GM12878 (cell line): ENCODE measurements around the gene IFT88. TPM values are rescaled to one million over a fixed set of nuclear protein-coding genes. Genes with fewer than 3 reads are reported as not detected.
A peak's percentile ranks its signal among the peaks of the same experiment; 100 is the strongest.

Experiments used
- ATAC-seq: fragments of 200-7000 bp; cut with Tn5 transposase; 3 replicates; pipeline ENCODE4 v1.9.1; 2020; ENCODE audit warnings: mild to moderate bottlenecking, moderate library complexity
- BruUV-seq: library from RNA; stranded (reverse); fragments of 400-500 nt; replicated peaks from 2 replicates; lab custom pipeline; 2021; lab: Mats Ljungman, UMichigan
- CTCF ChIA-PET: fragments of 300-600 bp; sonication (Branson Sonifier 250); formaldehyde crosslinking; extraction: SDS; loops from one replicate; lab custom pipeline; 2021; ENCODE audit warnings: inconsistent platforms; lab: Yijun Ruan, JAX
- POLR2A ChIA-PET: fragments of 350-600 bp; formaldehyde crosslinking; extraction: SDS; loops from one replicate; lab custom pipeline; 2021; ENCODE audit warnings: inconsistent platforms; lab: Charles Lee
- RAD21 ChIA-PET: fragments of 300-600 bp; sonication (Branson Sonifier 250); formaldehyde crosslinking; loops from one replicate; lab custom pipeline; 2023; ENCODE audit warnings: antibody characterized with exemption; ENCODE audit not compliant: unreplicated experiment; lab: Charles Lee
- SMC1A ChIA-PET: fragments of 300-600 bp; sonication (Branson Sonifier 250); formaldehyde crosslinking; loops from one replicate; lab custom pipeline; 2023; ENCODE audit not compliant: unreplicated experiment, uncharacterized antibody; lab: Charles Lee
- DNase-seq: peaks from one replicate; pipeline ENCODE4 v3.0.0-alpha.2; 2011; ENCODE audit warnings: low read depth, low spot score
- FAIRE-seq: peaks from 3 replicates; lab custom pipeline; 2011; peaks lifted over from hg19 to GRCh38; lab: Jason Lieb, UNC
- H2AFZ ChIP-seq: 2 replicates; pipeline ENCODE4 v1.6.0; 2011; ENCODE audit warnings: low read depth, low read length, control low read depth; ENCODE audit not compliant: control insufficient read depth
- H3K27ac ChIP-seq: 2 replicates; pipeline ENCODE4 v1.5.1; 2011; ENCODE audit warnings: control low read depth; ENCODE audit not compliant: control insufficient read depth, insufficient read depth
- H3K27me3 ChIP-seq, 2 experiments: replicated peaks in 1 of 2; 2 replicates each; pipeline versions ENCODE4 v1.6.0 to v1.6.1; 2011; ENCODE audit warnings: low read length in 1 of 2; ENCODE audit not compliant: control insufficient read depth in 2 of 2, insufficient read depth in 2 of 2
- H3K36me3 ChIP-seq, 2 experiments: 2 replicates each; pipeline ENCODE4 v1.5.1; 2011; ENCODE audit warnings: low read length in 1 of 2; ENCODE audit not compliant: control insufficient read depth in 2 of 2, insufficient read depth in 2 of 2
- H3K4me1 ChIP-seq: 2 replicates; pipeline ENCODE4 v1.6.1; 2011; ENCODE audit warnings: mild to moderate bottlenecking, low read length, moderate library complexity, mixed read lengths; ENCODE audit not compliant: control insufficient read depth, insufficient read depth
- H3K4me2 ChIP-seq: 2 replicates; pipeline ENCODE4 v1.6.0; 2011; ENCODE audit warnings: control low read depth; ENCODE audit not compliant: control insufficient read depth, insufficient read depth
- H3K4me3 ChIP-seq: fragments of 200-600 bp; sonication (generic); 2 replicates; pipeline ENCODE4 v1.5.1; 2016
- H3K79me2 ChIP-seq: 2 replicates; pipeline ENCODE4 v1.6.0; 2011; ENCODE audit warnings: low read length; ENCODE audit not compliant: control insufficient read depth, insufficient read depth
- H3K9ac ChIP-seq: 2 replicates; pipeline ENCODE4 v1.8.0; 2011; ENCODE audit warnings: low read length, control low read depth, mixed read lengths; ENCODE audit not compliant: control insufficient read depth, insufficient read depth
- H3K9me3 ChIP-seq: replicated peaks from 3 replicates; pipeline ENCODE4 v1.5.1; 2011; ENCODE audit warnings: mild to moderate bottlenecking, low read length; ENCODE audit not compliant: control insufficient read depth, insufficient read depth
- H4K20me1 ChIP-seq: 2 replicates; pipeline ENCODE4 v1.6.0; 2011; ENCODE audit not compliant: control insufficient read depth, insufficient read depth
- BMI1 ChIP-seq: fragments of 450-650 bp; IDR thresholded peaks from 2 replicates; pipeline ENCODE4 v1.6.1; 2016; ENCODE audit warnings: mild to moderate bottlenecking, moderate library complexity, borderline replicate concordance
- CREM ChIP-seq: IDR thresholded peaks from 2 replicates; pipeline ENCODE4 v1.6.1; 2014; ENCODE audit warnings: antibody characterized with exemption, low read depth
- CTCF ChIP-seq, 3 experiments: IDR thresholded peaks in 2 of 3; conservative IDR thresholded peaks in 1 of 3; 2 replicates each; pipeline ENCODE4 v1.5.1; 2011; ENCODE audit warnings: low read depth in 3 of 3, low read length in 3 of 3, mild to moderate bottlenecking in 3 of 3, control low read depth in 2 of 3, moderate library complexity in 2 of 3, inconsistent platforms in 1 of 3, mixed read lengths in 1 of 3; ENCODE audit not compliant: control insufficient read depth in 2 of 3, insufficient read depth in 1 of 3; ENCODE audit errors: extremely low read depth in 1 of 3
- ETV6 ChIP-seq, 2 experiments: fragments of 450-650 bp in 1 of 2; IDR thresholded peaks in 1 of 2; conservative IDR thresholded peaks in 1 of 2; 2 replicates each; pipeline ENCODE4 v1.6.1; 2014; ENCODE audit warnings: antibody characterized with exemption in 1 of 2, borderline replicate concordance in 1 of 2, low read depth in 1 of 2, mild to moderate bottlenecking in 1 of 2, moderate library complexity in 1 of 2
- FOS ChIP-seq: IDR thresholded peaks from 3 replicates; pipeline ENCODE4 v1.6.1; 2011; ENCODE audit warnings: borderline replicate concordance; ENCODE audit not compliant: insufficient read length; ENCODE audit errors: extremely low read depth
- FOXM1 ChIP-seq: IDR thresholded peaks from 2 replicates; pipeline ENCODE4 v1.6.1; 2012; ENCODE audit warnings: low read depth, mild to moderate bottlenecking, inconsistent platforms, low read length, moderate library complexity
- HDAC2 ChIP-seq: fragments of 200-600 bp; sonication (generic); IDR thresholded peaks from 2 replicates; pipeline ENCODE4 v1.6.1; 2017
- NR2C1 ChIP-seq: fragments of 450-650 bp; IDR thresholded peaks from 2 replicates; pipeline ENCODE4 v1.6.1; 2017; ENCODE audit warnings: antibody characterized with exemption, mild to moderate bottlenecking, moderate library complexity
- PBX3 ChIP-seq: IDR thresholded peaks from 2 replicates; pipeline ENCODE4 v1.6.1; 2011; ENCODE audit warnings: mild to moderate bottlenecking, low read depth, low read length, moderate library complexity; ENCODE audit not compliant: insufficient replicate concordance
- SREBF2 ChIP-seq: IDR thresholded peaks from 2 replicates; pipeline ENCODE4 v1.6.1; 2012; ENCODE audit warnings: mild to moderate bottlenecking, low read length
- STAT1 ChIP-seq: fragments of 450-650 bp; conservative IDR thresholded peaks from 2 replicates; pipeline ENCODE4 v1.6.1; 2014; ENCODE audit warnings: antibody characterized with exemption, mild to moderate bottlenecking
- TBL1XR1 ChIP-seq: IDR thresholded peaks from 2 replicates; pipeline ENCODE4 v1.6.1; 2012; ENCODE audit warnings: low read depth, low read length, improper control_type of control experiment
- ZZZ3 ChIP-seq: IDR thresholded peaks from 2 replicates; pipeline ENCODE4 v1.6.1; 2011; ENCODE audit warnings: low read depth; ENCODE audit not compliant: control insufficient read depth, insufficient read length
- WGBS: methylation state at CpG from one replicate; pipeline ENCODE4 v1.1.6; 2016; ENCODE audit warnings: low lambda C conversion rate; ENCODE audit not compliant: insufficient replicate concordance, insufficient coverage; ENCODE audit errors: missing lambda C conversion rate; 5-methylcytosine and 5-hydroxymethylcytosine counted together
- in situ Hi-C: fragments of 300-500 bp; cut with MboI; formaldehyde crosslinking; loops from 9 replicates; pipeline ENCODE4 v1.14.3; 2018; ENCODE audit warnings: mixed read lengths
- intact Hi-C: fragments of 100-400 bp; cut with micrococcal nuclease; formaldehyde crosslinking; loops from one replicate; pipeline ENCODE4 v1.14.2; 2022; ENCODE audit not compliant: unreplicated experiment
- polyA plus RNA-seq, 11 experiments: library from polyadenylated mRNA; depleted of rRNA in 4 of 11; unstranded in 6 of 11; stranded (reverse) in 5 of 11; fragments of >200 nt; fragmentation: Nextera tagmentation in 4 of 11; fragmentation: Illumina TruSeq in 1 of 11; extraction: Ambion mirVana in 4 of 11; extraction: Trizol in 1 of 11; gene quantifications; 1 replicate in 1 of 11; 2 replicates in 10 of 11; pipeline versions ENCODE4 v1.2.1 to v1.2.3, GENCODE V29; 2011 to 2016; ENCODE audit warnings: inconsistent platforms in 2 of 11, missing spikeins in 2 of 11, low read depth in 1 of 11
- total RNA-seq, 4 experiments: library from RNA; depleted of rRNA in 3 of 4; stranded (reverse); fragments of >200 nt in 3 of 4; fragmentation: Illumina TruSeq in 1 of 4; extraction: Trizol in 1 of 4; gene quantifications; 2 replicates each; pipeline versions ENCODE4 v1.2.1 to v1.2.3, GENCODE V29; 2013 to 2021
- TF ChIP-seq, protein P1 (sequence below): IDR thresholded peaks from 2 replicates; pipeline ENCODE4 v1.6.1; 2011; ENCODE audit warnings: low read depth, low read length, improper control_type of control experiment, borderline replicate concordance
- TF ChIP-seq, protein P2 (sequence below): fragments of 450-650 bp; IDR thresholded peaks from 2 replicates; pipeline ENCODE4 v1.6.1; 2017; ENCODE audit warnings: borderline replicate concordance

Gene IFT88
- total and polyA plus RNA-seq, 10 of the 15 experiments (the other 5 are each of a cell fraction or from before 2014, with no cell fraction given), result 2.9 to 5.6 (median 4.1) TPM

DNA sequence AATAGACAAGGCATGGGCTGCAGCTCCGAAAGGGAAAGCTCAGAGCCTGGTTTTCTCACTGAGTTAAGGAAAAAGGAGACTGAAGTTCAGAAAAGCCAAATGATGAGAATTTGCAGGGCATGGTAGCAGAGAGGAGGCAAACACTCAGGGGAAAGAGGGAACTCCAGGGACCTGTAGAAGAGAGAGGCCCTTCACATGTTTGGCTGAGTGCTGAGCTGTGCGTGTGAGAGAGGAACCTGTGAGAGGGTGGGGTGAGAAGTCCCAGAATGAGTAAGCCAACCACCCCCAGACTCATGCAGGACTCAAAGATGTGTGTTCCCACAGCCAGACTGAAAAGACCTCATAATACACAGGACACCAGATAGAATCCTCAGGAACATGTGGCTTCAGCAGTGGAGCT is 38.5 kb upstream of the IFT88 start:
- ChIA-PET CTCF (interaction anchor here (0.9 to 1.0 kb wide), 2 partner anchors 12 to 300 kb away, joined by 3 read pairs; no protein-coding TSS in a partner anchor), POLR2A (no interaction called here), SMC1A (interaction anchor here (0.7 to 1.7 kb wide), 3 partner anchors 16 to 40 kb away, joined by 4 to 13 read pairs (median 9); no protein-coding TSS in a partner anchor), RAD21 (interaction anchor here (0.7 to 1.6 kb wide), 4 partner anchors 16 to 35 kb away, joined by 3 to 5 read pairs (median 3); no protein-coding TSS in a partner anchor)
- peak overlapping the region; percentile 17; the same call in 1 of the 2 replicates for H3K27ac ChIP-seq
- H3K9ac ChIP-seq, result no peak overlapping the region
- H3K4me2 ChIP-seq, result no peak overlapping the region
- no peak overlapping the region for H3K4me3 ChIP-seq
- H3K36me3 ChIP-seq, result no peaks in the 10 kb centered on the region
- no peaks in the 10 kb centered on the region for H4K20me1 ChIP-seq
- H3K9me3 ChIP-seq, result no peaks in the 10 kb centered on the region; the same call in 2 of the 3 replicates
- peak; percentile 47 for DNase-seq
- ATAC-seq, result no peak
- peak overlapping the region; percentile 48; the same call in 1 of the 2 replicates for H2AFZ ChIP-seq
- peaks cover 10% of the 10 kb centered on the region for H3K4me1 ChIP-seq
- no peak for FAIRE-seq
- no TSS peak for BruUV-seq
- no peaks in the 10 kb centered on the region for H3K27me3 ChIP-seq
- H3K79me2 ChIP-seq, result no peaks in the 10 kb centered on the region; the same call in 1 of the 2 replicates
- in situ Hi-C loops (no loop called here), intact Hi-C loops (loop anchor here (2.0 kb wide), 1 partner anchor 16 kb away; no protein-coding TSS in a partner anchor)
- 46% methylated on average over 2 of the region's 2 CpGs for WGBS
- TF ChIP-seq STAT1 (no peak), TBL1XR1 (no peak), PBX3 (no peak), CTCF (IDR thresholded peaks at IDR 0.05 in 2 of 3, conservative IDR thresholded peaks at IDR 0.05 in 1 of 3; ENCODE audit: control insufficient read depth in 2 of 3, extremely low read depth in 1 of 3, insufficient read depth in 1 of 3, low read depth in 3 of 3, low read length in 3 of 3) (no peak), HDAC2 (no peak), BMI1 (no peak), CREM (0 out of 2 replicates have a peak, but pooled peaks have one; percentile 12), SREBF2 (no peak), ZZZ3 (no peak), NR2C1 (no peak), FOS (no peak), FOXM1 (0 out of 2 replicates have a peak, but pooled peaks have one; percentile 31), ETV6 (conservative IDR thresholded peaks at IDR 0.05 in 1 of 2, IDR thresholded peaks at IDR 0.05 in 1 of 2; ENCODE audit: borderline replicate concordance in 1 of 2, low read depth in 1 of 2) (no peak)
- TF ChIP-seq, protein P1, sequence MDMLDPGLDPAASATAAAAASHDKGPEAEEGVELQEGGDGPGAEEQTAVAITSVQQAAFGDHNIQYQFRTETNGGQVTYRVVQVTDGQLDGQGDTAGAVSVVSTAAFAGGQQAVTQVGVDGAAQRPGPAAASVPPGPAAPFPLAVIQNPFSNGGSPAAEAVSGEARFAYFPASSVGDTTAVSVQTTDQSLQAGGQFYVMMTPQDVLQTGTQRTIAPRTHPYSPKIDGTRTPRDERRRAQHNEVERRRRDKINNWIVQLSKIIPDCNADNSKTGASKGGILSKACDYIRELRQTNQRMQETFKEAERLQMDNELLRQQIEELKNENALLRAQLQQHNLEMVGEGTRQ, result no peak
- TF ChIP-seq, protein P2, sequence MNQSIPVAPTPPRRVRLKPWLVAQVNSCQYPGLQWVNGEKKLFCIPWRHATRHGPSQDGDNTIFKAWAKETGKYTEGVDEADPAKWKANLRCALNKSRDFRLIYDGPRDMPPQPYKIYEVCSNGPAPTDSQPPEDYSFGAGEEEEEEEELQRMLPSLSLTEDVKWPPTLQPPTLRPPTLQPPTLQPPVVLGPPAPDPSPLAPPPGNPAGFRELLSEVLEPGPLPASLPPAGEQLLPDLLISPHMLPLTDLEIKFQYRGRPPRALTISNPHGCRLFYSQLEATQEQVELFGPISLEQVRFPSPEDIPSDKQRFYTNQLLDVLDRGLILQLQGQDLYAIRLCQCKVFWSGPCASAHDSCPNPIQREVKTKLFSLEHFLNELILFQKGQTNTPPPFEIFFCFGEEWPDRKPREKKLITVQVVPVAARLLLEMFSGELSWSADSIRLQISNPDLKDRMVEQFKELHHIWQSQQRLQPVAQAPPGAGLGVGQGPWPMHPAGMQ, result no peak
